Activated gamma-delta T cell treated with Interleukin-2 at 50 U/mL for 16 hours (primary cell): Measurements from ENCODE around the gene SMARCC2.
A peak's percentile ranks its signal among the peaks of the same experiment; 100 is the strongest.
"Not testable (repeated sequence)": the region's sequence is repeated elsewhere in the genome, so short reads cannot be mapped to it uniquely, and the experiment has no call there.

Source experiments
- DNase-seq: peaks from one replicate; pipeline ENCODE4 v3.0.0-alpha.2; 2020

SMARCC2 gene

DNA sequence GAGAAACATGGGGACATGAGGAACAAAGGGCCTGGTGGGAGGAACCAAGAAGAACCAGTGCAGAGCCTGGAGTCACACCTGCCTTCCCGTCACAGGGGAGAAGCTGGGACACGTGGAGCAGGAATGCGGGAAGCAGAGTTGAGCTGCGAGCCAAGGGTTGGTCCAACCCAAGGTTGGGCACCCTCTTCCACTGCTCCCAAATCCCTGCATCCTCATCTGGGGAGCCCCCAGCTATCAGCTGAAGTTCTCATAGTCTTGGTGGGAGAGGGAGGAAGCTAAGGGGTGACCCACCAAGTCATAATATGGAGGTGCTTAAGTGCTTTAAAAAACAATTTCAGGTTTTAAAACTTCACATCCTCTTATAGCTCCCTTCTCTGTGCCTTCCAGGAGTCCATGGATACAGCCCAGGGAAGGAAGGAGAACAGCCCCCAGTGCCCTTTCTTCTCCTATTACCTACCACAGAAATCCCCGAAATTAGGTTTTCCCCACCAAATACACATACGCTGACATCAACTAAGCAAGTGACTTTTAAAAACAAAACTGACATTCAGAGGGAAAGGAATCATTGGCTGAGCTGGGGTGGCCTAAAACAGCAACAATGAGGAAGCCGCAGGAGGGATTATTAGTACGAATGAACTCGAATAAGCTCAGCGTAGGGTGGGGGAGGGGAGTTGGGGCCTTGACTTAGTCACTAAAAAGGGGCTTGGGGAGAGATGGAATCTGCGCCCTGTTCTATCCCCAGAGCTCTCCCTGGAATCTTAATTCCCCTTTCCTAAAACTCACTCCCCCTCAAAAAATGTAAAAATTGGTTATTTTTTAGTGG is 26.6 kb downstream of the SMARCC2 start:
- no peak for DNase-seq

DNA sequence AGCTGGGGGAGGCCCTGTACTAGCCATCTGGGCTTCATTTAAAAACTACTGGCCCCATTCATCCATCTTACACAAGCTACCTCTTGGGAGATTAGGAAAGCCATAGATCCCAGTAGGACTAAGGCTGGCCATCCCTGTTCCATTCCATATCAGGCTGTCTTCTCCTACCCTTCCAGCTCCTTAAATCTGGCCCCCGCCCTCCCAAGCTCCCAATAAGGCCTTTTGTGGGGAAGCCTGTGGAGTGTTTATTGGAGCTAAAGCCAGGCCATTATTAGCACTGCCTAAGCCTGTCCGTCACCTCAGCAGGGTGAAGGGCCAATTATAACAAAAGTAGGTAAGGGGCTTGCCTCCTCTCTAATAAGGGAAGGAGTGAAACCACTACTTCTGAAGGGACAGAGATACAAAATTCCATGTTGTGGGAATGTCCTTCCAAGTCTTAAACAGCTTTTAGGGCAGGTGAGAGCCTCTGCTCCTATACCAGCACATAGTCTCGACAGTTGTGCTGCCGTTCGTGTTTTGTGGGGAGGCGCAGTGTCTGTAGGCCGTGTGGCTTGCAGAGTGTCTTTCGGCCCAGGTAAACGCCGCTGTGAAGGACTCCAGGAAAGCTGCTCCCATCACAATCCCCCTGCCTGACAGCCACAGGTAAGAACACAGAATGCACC is 27.5 kb downstream of the SMARCC2 start:
- no peak for DNase-seq

DNA sequence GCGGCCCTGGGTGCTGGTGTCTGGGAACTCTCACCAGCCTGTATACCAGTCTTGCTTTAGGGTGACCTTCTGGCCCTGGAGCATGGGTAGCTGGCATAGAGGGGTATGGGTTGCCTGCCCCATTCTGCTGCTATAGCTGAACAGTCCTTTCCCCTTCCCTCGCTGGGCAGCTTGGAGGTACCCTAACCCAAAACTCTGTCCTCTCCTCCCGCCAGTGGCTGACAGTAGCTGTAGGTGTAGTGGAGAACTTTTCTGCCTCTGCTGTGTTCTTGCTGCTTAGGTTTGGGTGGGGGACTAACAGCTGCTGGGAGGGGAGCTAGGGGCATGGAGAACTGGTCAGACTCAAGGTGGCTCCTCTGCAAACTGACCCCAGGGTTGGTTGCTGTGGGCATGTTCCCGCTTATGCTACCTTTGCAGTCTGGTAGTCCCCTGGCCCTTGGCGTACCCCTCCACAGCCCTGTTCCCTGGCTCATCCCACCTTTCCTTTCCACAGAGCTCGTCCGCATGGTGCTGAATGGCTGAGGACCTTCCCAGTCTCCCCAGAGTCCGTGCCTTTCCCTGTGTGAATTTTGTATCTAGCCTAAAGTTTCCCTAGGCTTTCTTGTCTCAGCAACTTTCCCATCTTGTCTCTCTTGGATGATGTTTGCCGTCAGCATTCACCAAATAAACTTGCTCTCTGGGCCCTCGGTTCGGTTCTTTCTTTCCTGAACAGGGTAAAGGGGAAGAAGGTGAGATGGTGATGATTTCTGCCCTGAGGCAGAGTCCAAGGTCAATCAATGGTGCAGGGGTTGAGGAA is 28.2 kb downstream of the SMARCC2 start:
- DNase-seq: no peak

DNA sequence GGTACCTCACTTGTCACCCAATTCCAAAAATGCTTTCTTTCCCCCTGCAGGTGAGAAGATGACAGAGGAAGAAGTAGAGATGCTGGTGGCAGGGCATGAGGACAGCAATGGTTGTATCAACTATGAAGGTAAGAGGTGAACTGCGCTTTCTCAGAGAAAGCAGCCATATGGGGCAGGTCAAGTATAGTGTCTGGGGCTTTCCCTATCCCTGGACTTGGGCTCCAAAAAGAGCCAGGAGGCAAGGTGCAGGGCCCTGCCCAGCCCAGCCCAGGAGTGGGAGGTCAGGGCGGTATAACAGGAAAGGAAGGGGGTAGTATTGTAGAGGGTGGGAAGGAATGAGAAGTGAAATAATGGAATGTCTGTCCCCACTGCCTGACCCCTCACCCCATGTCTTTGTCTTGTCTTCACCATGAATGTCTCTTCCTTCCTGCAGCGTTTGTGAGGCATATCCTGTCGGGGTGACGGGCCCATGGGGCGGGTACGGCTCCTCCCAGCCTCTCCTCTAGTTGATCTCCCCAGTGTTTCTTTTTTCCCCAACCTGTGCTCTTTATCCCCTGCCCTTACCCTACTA is 29.0 kb downstream of the SMARCC2 start:
- peak; percentile 57 for DNase-seq

DNA sequence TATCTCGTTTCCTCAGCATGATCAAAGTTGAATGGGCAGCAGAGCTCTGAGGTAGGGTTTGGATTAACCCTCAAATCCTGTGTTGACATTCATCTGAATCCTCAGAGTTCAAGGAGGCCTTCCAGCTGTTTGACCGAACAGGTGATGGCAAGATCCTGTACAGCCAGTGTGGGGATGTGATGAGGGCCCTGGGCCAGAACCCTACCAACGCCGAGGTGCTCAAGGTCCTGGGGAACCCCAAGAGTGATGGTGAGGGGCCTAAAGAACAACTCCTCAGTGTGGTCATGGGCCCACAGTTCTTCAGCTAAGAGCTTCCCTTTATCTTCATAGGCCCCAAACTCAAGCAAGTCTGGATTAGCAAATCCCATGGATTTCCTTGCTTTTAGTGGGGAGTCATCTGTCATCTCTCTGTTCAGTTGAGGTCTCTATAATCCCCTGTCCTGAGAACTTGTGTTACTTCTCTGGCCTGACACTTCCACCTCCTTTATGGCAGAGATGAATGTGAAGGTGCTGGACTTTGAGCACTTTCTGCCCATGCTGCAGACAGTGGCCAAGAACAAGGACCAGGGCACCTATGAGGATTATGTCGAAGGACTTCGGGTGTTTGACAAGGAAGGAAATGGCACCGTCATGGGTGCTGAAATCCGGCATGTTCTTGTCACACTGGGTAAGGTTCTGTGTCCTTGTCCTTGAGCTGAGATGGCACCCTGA is 29.6 kb downstream of the SMARCC2 start:
- no peak for DNase-seq

DNA sequence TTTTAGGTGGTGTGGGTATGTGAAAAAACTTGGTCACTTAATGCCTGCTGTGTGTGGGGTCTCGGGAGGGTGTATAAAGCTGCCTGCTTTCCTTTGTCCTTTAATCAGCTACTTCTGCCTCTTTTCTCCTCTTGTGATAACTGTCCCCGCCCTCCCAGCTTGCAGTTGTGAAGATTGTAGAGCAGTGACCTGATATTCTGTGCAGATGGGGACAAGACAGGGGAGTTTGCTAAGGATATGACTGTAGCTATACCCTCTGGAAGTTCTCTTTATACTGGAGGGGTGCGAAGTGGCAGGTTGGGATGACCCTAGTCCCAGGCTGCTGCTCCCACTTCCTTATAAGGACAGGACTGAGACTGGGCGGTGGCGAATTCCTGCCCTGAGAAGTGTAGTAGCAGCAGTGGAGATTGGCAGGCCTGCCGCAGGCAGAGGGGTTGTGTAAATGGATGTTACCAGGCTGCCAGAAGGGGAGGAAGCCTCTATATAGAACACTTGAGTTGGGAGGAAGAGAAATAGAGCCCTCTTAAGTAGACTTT is 30.3 kb downstream of the SMARCC2 start:
- no peak for DNase-seq

DNA sequence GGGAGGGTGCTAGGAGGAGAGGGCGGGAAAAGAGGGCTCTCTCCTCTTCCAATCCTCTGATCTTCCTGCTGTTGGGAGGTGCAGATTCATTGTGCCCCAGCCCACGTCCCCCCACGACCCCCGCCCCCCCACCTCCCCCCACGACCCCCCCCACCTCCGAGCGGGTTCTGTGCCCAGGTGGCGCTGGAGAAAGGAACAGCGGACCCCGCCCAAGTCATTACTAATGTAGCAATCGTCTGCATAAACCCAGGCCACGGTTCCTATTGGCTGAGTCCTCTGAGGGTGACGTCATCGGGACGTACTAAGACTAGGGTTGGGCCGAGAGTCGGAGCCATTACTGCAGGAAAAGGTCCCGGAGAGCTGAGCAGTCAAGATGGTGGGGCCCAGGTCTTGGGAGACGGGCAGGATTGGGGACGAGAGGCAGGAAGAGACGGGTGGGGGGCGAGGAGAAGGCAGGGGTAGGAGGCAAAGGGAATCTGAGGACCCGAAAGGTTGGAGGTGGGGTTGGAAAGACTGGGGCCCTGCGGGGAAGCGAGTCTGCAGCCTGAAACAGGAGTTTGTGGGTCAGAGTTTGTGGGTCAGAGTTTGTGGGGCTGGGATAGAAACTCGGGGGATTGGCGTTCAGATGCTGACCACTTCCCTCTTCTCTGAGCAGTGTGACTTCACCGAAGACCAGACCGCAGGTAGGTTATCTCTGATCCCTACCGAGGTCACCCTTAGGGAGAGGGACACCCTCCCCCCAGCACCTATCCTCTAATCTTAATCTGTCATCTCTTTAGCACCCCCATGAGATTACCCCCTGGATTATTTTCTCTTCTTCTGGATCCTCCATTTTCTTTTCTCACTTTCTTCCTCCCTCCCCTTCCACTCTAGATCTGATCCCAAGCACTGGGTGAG is 31.0 kb downstream of the SMARCC2 start, which contains the start of gene MYL6:
Gene MYL6 (plus strand): TSS at position 331 of the 897 bp plus-strand sequence. CDS start 43 bp downstream, at position 374.
- peak; percentile 89 for DNase-seq

DNA sequence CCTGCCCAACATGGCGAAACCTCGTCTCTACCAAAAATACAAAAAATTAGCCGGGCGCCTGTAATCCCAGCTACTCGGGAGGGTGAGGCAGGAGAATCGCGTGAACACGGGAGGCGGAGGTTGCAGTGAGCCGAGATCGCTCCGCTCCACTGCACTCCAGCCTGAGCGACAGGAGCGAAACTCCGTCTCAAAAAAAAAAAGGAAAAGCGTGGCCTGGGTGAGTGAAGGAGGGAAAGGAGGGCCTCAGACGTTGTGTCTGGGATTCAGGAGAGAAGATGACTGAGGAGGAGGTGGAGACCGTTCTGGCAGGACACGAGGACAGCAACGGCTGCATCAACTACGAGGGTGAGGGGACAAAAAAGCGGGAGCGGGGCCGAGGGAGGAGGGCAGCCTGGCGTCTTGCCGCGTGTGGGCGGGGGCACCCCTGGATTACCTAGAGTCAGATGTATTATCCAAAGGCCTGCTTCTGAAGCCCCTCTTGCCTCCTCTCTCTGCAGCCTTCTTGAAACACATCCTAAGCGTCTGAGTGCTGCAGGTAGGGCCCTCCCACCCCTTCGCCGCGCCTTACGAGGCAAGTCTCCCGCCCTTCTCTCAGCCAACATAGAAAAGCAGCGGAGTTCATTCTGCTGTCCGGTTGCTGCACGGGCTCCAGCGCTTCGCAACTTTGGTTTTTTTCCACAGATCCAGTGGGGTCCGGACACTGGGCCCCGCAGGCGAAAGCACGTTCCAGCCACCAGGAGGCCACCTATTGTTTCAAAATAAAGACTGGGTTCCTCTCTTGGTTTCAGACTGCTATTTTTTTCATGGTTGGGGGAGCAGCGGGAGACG is 31.9 kb downstream of the SMARCC2 start:
- DNase-seq: peak; percentile 47

DNA sequence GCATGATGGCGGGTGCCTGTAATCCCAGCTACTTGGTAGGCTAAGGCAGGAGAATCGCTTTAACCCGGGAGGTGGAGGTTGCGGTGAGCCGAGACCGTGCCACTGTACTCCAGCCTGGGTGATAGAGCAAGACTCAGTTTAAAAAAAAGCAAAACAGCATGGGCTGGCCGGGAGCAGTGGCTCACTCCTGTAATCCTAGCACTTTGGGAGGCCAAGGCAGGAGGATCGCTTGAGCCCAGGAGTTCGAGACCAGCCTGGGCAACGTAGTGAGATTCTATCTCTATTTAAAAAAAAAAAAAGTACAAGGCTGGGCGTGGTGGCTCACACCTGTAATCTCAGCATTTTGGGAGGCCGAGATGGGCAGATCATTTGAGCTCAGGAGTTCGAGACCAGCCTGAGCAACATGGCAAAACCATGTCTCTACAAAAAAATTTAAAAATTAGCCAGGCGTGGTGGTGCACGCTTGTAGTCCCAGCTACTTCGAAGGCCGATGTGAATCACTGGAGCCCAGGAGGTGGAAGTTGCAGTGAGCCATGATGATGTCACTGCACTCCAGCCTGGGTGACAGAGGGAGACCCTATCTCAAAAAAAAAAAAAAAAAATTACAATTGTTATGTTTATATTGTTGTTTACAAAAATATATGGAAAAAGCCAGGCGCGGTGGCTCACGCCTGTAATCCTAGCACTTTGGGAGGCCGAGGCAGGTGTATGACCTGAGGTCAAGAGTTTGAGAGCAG is 32.7 kb downstream of the SMARCC2 start:
- not testable (repeated sequence) for DNase-seq

DNA sequence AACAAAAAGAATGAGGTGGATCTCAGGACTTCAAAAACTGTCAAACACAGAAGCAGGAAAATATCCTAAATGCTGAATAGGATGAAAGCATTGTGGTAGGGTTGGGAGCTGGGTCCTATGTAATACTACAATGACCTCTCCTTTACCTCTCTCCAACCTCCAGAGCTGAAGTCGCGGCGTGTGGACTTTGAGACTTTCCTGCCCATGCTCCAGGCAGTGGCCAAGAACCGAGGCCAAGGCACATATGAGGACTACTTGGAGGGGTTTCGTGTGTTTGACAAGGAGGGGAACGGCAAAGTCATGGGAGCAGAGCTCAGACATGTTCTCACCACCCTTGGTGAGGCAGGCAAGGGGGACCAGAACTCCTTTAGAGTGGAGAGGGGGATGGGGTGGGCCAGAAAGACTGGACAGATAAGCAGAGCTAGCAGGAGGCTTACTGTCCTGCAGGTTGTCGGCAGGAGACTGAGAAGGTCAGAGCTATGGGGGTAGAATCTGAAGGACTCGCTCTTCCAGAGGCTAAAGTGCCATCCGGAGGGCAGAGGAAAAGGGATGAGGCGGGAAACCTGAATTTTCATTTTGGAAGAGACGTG is 33.9 kb downstream of the SMARCC2 start:
- no peak for DNase-seq

DNA sequence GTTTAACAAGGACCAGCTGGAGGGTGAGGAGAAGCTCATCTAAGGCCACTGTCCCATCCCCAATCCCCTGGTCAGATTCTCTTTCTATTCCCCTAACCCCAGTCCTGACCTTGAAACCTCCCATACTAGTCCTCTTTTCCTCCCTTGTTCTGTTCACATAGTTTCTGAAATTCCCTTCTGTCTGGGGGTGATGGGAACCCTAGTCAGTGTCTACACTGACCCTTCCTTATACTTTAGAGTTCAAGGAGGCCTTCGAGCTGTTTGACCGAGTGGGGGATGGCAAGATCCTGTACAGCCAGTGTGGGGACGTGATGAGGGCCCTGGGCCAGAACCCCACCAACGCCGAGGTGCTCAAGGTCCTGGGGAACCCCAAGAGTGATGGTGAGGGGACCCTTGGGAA is 34.5 kb downstream of the SMARCC2 start:
- DNase-seq: no peak

DNA sequence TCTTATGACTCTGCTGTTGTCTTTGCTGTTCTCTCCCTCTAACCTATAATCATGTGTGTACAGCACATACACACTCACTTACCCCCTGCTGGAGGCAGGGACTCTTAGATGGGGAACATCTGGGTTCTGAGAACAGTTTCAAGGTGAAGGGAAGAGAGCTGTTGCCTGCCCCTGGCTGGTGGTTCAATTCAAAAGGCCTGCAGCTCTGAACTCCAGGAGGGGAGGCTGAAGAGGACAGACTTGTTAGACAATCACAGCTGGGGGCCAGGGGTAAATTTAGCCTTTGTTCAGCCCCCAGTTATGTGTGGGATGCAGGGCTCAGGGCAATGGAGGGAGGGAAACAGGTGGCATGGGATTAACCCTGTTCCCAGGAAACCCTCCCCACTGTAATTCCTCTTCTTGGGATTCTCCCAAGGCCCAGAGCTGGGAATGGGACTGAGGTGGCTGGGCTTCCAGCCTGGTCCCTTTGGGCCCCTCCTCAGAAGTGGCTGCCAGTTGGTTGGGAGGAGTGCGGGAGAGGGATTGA is 35.0 kb downstream of the SMARCC2 start:
- no peak for DNase-seq

DNA sequence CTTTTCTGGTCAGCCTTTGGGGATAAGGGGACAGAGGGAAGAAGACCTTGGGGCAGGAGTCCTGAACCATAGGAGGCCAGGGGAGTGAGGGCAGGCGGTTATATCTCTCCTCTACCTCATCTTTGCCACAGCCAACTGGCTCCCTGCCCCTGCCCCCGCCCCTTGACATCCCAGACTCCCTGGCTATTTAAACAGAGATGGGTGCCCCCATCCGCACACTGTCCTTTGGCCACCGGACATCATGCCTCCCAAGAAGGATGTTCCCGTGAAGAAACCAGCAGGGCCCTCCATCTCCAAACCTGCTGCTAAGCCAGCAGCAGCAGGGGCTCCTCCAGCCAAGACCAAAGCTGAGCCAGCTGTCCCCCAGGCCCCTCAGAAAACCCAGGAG is 35.6 kb downstream of the SMARCC2 start:
- DNase-seq: no peak

DNA sequence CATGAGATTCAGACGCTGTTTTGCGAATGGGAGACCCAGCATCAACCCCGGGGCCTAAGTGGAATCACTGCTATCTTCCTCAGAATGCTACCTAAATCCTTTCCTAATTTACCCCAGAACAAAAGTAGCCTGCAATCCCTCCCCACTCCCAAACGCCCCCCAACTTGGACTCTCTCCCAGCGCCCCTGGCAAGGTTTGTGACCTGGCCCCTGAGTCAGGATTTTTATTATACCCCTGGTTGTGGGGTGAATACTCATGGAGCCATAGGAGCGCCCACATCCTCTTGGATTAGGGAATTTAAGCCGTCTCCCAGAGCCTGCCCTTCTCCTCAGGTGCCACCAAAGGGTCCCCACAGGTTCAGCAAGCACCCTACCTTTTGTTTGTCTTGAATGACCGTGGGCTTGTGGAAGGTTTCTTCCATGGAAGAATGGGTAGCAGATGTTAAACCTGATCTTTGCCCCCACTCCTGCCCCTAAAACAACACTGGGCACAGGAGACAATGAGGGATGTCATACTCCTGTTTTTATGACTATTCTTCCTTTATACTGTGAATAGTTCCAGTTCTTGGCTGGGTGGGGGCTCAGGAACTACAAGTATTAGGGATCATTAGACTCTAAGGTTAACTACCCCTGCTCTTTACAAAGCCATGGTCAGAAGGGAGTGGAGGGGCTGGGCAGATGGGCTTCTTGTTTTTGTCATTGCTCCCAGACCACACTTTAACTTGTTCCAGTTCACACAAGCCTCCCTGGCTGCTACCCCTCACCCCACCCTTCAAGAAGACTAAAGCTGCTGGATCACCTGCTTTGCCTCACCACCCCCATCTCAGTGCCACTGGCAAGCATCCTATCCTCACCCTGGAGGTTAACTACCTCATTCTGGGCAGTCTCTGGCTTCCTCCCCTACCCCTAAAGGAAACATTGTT is 36.3 kb downstream of the SMARCC2 start:
- DNase-seq: no peak

DNA sequence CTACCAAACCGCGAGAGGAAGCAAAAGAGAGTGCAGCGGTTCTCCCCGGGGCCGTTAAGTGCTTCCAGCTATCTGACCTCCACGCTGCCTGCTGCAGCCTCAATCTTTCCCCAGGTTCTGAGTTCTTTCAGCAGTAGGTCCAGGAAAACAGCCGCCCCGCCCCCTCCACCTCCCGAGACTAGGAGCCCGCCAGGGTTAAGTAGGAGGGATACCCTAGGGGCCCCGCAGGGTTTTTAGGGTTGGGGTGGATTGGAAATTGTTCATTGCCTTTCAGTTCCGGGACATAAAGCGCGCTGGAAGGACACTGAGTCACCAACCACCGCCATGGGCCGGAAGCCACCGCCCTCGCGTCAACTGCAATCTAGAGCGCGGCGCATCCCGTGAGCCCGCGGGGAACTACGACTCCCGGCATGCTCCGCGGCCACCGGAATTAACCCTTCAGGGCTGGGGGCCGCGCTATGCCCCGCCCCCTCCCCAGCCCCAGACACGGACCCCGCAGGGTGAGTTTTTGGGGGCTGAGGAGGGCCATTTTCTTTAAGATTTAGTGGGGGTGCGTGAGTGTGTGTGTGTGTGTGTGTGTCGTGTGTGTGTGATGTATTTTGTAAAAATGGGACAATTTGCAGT is 37.0 kb downstream of the SMARCC2 start, which contains the start of gene MYL6B:
Gene MYL6B (plus strand): TSS at position 456 of the 624 bp plus-strand sequence. CDS start 1,332 bp downstream, outside the sequence.
- peak; percentile 92 for DNase-seq

DNA sequence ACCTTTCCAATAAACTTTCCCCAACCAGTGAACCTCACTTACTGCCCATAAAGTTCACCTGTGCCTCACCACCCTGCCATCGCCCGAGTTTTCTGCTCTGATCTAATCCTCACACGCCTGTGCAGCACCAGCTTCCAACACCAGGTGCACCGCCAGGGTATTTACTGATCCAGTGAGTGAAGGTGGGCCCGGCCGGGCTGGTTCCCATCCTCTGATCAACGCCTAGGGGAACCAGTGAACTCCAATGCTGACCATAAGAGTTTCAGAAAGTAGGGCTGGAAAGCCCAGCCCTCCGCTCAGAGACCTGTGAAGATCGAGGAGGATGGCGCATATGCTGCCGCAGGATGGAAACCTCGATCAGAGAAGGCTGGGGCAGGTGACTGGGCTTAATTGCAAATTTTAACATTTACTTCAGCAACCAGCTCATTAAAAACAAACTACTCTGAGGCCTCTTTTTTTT is 37.6 kb downstream of the SMARCC2 start:
- DNase-seq: peak; percentile 64

DNA sequence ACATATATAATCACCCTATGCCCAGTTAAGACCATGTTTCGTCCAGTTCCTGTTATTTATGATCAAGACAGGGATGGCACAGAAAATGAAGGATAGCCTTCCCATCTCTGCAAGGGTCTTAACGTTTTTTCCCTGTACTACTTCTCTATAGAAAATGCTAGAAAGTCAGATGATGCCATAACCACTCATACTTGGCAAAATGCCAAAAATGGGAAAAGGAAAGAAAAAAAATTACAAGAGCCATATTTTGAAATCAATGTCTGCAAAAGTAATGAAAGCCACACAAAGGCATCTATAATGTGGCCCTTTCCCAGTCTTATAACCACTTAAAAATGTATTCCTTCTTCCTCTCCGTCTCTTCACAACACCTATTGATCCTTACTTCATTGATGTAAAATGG is 38.7 kb downstream of the SMARCC2 start:
- no peak for DNase-seq
